C4-2B (cell line): ENCODE data around the gene GMDS.

Experiments used
- H3K27ac ChIP-seq: fragments of 450-650 bp; 2 replicates; pipeline ENCODE4 v1.5.1; 2017
- ZFX ChIP-seq: fragments of 450-650 bp; IDR thresholded peaks from 2 replicates; pipeline ENCODE4 v1.6.1; 2017
- TF ChIP-seq, protein P1 (sequence below): fragments of 450-650 bp; conservative IDR thresholded peaks from 2 replicates; pipeline ENCODE4 v1.5.1; 2017; ENCODE audit warnings: mild to moderate bottlenecking

GMDS gene

DNA sequence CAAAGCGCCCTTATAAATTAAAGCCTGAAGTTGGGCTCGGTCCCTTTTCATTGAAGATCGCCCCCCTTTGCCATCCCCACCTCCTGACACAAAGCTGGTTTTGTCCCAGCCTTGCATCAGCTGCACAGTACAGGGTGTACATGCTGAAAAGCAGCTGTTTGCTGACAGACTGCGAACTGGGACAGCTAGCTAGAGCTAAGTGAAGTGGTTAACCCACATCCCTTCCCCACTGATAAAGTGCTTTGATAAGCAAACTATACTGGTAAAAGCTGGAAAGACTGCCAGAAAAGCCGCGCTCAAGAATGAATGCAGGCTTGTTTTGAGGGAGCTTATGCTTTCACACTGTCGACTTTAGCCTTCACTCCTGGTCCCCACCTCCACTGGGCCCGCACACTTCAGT lies 207.3 kb downstream of the GMDS start:
- TF ChIP-seq, protein P1, sequence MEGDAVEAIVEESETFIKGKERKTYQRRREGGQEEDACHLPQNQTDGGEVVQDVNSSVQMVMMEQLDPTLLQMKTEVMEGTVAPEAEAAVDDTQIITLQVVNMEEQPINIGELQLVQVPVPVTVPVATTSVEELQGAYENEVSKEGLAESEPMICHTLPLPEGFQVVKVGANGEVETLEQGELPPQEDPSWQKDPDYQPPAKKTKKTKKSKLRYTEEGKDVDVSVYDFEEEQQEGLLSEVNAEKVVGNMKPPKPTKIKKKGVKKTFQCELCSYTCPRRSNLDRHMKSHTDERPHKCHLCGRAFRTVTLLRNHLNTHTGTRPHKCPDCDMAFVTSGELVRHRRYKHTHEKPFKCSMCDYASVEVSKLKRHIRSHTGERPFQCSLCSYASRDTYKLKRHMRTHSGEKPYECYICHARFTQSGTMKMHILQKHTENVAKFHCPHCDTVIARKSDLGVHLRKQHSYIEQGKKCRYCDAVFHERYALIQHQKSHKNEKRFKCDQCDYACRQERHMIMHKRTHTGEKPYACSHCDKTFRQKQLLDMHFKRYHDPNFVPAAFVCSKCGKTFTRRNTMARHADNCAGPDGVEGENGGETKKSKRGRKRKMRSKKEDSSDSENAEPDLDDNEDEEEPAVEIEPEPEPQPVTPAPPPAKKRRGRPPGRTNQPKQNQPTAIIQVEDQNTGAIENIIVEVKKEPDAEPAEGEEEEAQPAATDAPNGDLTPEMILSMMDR, result no peak
- TF ChIP-seq ZFX, result no peak

DNA sequence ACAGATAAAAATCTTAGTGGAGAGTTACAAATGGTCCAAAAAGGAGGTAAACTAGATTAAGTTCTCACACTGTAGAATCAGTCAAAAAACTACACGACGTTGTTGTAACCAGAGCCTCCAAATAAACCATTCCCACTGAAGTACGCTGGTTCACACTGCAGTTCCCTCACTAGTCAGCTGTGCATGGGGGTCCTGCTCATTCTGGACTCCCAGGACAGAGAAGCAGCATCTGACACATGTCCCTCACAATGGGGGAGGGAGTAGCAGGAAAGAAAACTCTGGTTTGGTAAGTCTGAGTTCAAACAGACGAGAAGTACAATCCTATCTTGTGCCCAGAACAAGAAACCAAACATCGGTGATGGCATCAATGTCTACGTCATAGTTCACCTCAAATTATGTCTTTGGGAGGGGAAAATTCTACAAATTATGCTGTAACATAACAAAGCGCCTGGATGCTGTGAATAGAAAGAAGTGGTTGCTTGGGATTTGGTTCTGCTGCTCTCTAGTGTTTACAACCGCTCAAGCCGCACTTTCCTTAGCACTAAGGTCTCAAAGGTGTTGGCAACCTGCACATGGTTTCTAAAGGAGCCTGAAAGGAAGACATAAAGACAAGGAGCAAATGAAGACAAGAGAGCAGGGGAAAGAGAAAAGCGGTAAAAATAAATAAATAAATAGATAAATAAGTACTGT lies 208.0 kb downstream of the GMDS start:
- H3K27ac ChIP-seq, result no peak overlapping the region
- no peak for TF ChIP-seq ZFX
- TF ChIP-seq, protein P1, result no peak; the same call in 1 of the 2 replicates

More for the DNA sequence above, 207.3 kb downstream of the GMDS start:
- no peak overlapping the region for H3K27ac ChIP-seq

DNA sequence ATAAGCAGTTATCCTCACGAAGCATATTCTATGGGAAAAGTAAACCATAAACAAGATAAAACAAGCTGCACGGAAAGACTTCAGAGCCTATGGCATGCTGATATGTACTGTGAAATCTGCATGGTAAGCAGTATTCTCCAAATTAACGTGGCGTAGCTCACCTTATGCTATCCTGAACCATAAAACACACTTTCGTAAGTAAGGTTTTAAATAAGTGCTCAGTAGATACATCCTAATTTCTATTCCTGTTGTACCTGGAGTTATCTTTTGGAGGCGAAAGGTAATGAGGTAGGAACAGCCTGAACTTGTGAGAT lies 208.7 kb downstream of the GMDS start:
- no peak overlapping the region for H3K27ac ChIP-seq
- TF ChIP-seq, protein P1, result no peak
- no peak for TF ChIP-seq ZFX

DNA sequence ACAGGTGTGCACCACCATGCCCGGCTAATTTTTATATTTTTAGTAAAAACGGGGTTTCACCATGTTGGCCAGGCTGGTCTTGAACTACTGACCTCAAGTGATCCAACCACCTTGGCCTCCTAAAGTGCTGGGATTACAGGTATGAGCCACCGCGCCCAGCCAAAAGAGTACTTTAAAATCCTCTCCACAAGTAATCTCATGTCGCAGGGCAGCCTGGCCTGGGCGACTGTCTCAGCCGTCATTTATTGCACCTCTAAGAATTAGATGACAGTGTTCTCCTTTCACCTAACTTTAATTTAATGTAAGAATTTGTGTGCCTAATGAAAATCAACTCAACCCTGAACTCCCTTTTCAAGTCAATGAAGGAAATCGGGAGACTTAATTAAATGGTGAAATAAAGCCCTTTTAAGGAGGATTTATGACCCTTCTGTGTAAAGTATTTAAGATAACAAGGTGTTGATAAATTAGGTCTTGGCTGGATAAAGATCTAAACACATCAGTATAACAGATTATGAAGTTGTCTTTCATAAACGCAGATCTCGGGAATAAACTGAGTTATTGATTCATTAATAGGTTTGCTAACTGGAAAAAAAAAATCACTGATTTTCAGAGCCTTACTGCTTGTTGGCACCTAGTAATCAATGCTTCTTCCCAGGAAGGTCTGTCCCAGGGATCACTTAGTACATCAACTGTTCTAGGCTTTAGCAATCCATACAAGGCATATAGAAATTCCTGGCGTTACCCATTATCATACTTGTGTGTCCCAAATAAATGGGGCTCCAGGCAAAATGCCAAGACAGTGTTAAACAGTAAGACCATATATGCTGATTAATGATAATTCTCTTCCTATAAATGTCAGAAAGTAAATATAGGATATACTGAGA lies 209.3 kb downstream of the GMDS start:
- H3K27ac ChIP-seq, result no peak overlapping the region
- no peak for TF ChIP-seq ZFX
- TF ChIP-seq, protein P1, result no peak

DNA sequence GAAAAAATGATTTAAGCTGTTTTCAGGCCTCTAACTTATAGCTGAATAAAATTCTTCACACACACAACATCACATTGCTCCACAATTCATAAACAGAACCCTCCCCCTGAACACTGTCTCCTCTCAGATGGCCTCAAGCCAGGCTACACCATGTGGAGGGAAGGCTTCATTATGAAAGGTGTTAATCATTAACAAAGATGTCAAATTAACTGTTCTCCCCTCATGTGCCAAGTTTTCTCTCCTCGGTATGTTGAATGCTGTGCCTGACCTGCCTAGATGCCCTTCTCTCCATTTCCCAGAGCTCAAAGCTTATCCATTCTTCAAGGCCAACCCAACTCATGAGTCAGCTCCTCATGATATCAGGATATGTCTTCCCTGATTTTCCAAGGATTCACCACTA lies 210.4 kb downstream of the GMDS start:
- TF ChIP-seq, protein P1, result no peak
- TF ChIP-seq ZFX, result no peak
- H3K27ac ChIP-seq, result no peak overlapping the region

DNA sequence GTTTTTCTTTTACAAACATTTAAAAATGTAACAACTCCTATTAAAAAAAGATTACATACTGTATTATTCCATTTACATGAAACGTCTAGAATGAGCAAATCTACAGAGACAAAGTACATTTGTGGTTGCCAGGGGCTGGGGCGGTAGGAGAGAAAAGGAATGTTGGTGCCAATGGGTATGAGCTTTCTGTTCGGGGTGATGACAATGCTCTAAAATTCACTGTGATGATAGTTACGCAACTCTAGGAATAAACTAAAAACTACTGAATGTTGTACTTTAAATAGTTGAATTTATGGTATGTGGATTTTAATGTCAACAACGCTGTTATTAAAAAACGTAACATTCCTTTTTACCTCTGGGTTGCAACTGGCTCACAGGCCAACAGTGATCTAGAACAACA lies 211.1 kb downstream of the GMDS start:
- TF ChIP-seq, protein P1, result no peak
- no peak for TF ChIP-seq ZFX
- no peak overlapping the region for H3K27ac ChIP-seq

DNA sequence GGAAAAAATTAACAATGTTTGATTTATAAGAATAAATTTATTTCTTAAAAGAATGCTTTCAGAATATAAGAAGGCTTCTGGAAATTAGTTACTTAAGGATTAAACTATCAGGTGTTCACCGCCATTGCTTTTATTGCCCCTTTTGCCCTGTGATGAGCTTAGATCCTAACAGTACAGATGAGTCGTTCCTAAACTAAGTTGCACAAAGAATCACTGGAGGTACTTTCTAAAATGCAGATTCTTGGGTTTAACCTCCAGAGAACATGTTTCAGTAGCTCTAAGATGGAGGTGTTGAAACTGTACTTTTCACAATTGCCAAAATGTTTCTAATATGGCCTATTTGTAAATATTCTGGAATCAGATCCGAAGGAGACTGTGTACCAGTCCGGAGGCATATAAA lies 211.9 kb downstream of the GMDS start:
- TF ChIP-seq, protein P1, result no peak
- no peak for TF ChIP-seq ZFX
- no peak overlapping the region for H3K27ac ChIP-seq
